Karpas-422 (cell line): ENCODE measurements around the gene GLS. TPM values are rescaled to one million over a fixed set of nuclear protein-coding genes. Genes with fewer than 3 reads are reported as not detected.
"Not testable (repeated sequence)": the region's sequence is repeated elsewhere in the genome, so short reads cannot be mapped to it uniquely, and the experiment has no call there.

Experiments used
- DNase-seq: peaks from one replicate; pipeline ENCODE4 v3.0.0-alpha.2; 2015
- H2AFZ ChIP-seq: fragments of 200-600 bp; sonication (generic); 2 replicates; pipeline ENCODE4 v1.6.1; 2014; ENCODE audit warnings: antibody characterized with exemption, low read length, mixed read lengths
- H3K27ac ChIP-seq: fragments of 200-600 bp; sonication (generic); 2 replicates; pipeline ENCODE4 v1.5.1; 2014; ENCODE audit warnings: mild to moderate bottlenecking, low read length, moderate library complexity
- H3K27me3 ChIP-seq: fragments of 200-600 bp; sonication (generic); 2 replicates; pipeline ENCODE4 v1.6.1; 2014; ENCODE audit warnings: low read length, mixed read lengths
- H3K36me3 ChIP-seq: fragments of 200-600 bp; sonication (generic); 2 replicates; pipeline ENCODE4 v1.6.1; 2014; ENCODE audit warnings: low read length, mixed read lengths; ENCODE audit not compliant: insufficient read depth
- H3K4me1 ChIP-seq: fragments of 200-600 bp; sonication (generic); 2 replicates; pipeline ENCODE4 v1.6.1; 2014; ENCODE audit warnings: mild to moderate bottlenecking, low read length, mixed read lengths
- H3K4me2 ChIP-seq: fragments of 200-600 bp; sonication (generic); 2 replicates; pipeline ENCODE4 v1.6.1; 2014; ENCODE audit warnings: low read length, low read depth, mild to moderate bottlenecking; ENCODE audit not compliant: poor library complexity, severe bottlenecking
- H3K4me3 ChIP-seq: fragments of 200-600 bp; sonication (generic); 2 replicates; pipeline ENCODE4 v1.5.1; 2014; ENCODE audit warnings: mild to moderate bottlenecking, antibody characterized with exemption, low read length, mixed read lengths
- H3K79me2 ChIP-seq: fragments of 200-600 bp; sonication (generic); 2 replicates; pipeline ENCODE4 v1.6.1; 2014; ENCODE audit warnings: mild to moderate bottlenecking, low read length, mixed read lengths
- H3K9ac ChIP-seq: fragments of 200-600 bp; sonication (generic); 2 replicates; pipeline ENCODE4 v1.6.0; 2014; ENCODE audit warnings: low read length
- H3K9me2 ChIP-seq: fragments of 200-600 bp; sonication (generic), shearing (Covaris generic); replicated peaks from 2 replicates; pipeline ENCODE4 v1.6.0; 2014; ENCODE audit warnings: mild to moderate bottlenecking, low read length, moderate library complexity; ENCODE audit not compliant: insufficient read depth
- H3K9me3 ChIP-seq: fragments of 300-700, 200-600 bp; sonication (generic); 2 replicates; pipeline ENCODE4 v1.6.1; 2014; ENCODE audit warnings: low read length, mixed read lengths
- H4K20me1 ChIP-seq: fragments of 200-600 bp; sonication (generic); 2 replicates; pipeline ENCODE4 v1.6.1; 2014; ENCODE audit warnings: mild to moderate bottlenecking, antibody characterized with exemption, low read length, low read depth; ENCODE audit not compliant: insufficient read depth
- total RNA-seq: library from RNA; depleted of rRNA; stranded (reverse); fragments of >200 nt; shearing (Covaris generic); gene quantifications from 2 replicates; pipeline ENCODE4 v1.2.3, GENCODE V29; 2014; ENCODE audit warnings: low replicate concordance

GLS gene
- total RNA-seq, 1 experiment from 2014 or later, result 283 TPM

GRCh38 chr2:190947141-190947540, 66.5 kb downstream of the GLS start:
- H3K27me3 ChIP-seq, result no peaks in the 10 kb centered on the region
- peaks cover 2% of the 10 kb centered on the region; the same call in 1 of the 2 replicates for H3K36me3 ChIP-seq
- no peak overlapping the region for H2AFZ ChIP-seq
- DNase-seq, result no peak
- no peaks in the 10 kb centered on the region for H3K9me2 ChIP-seq
- no peak overlapping the region for H3K4me2 ChIP-seq
- no peaks in the 10 kb centered on the region for H3K4me1 ChIP-seq
- no peak overlapping the region for H3K4me3 ChIP-seq
- no peak overlapping the region for H3K27ac ChIP-seq
- H3K9me3 ChIP-seq, result no peaks in the 10 kb centered on the region
- H4K20me1 ChIP-seq, result no peaks in the 10 kb centered on the region
- no peak overlapping the region for H3K9ac ChIP-seq
- H3K79me2 ChIP-seq, result no peaks in the 10 kb centered on the region

GRCh38 chr2:190947711-190948251, 67.2 kb downstream of the GLS start:
- H3K4me3 ChIP-seq, result no peak overlapping the region
- no peaks in the 10 kb centered on the region for H3K27me3 ChIP-seq
- no peaks in the 10 kb centered on the region for H3K4me1 ChIP-seq
- no peaks in the 10 kb centered on the region for H4K20me1 ChIP-seq
- H3K9me3 ChIP-seq, result no peaks in the 10 kb centered on the region
- H2AFZ ChIP-seq, result no peak overlapping the region
- H3K79me2 ChIP-seq, result no peaks in the 10 kb centered on the region
- no peak overlapping the region for H3K27ac ChIP-seq
- no peak for DNase-seq
- H3K36me3 ChIP-seq, result peaks cover 2% of the 10 kb centered on the region; the same call in 1 of the 2 replicates
- H3K9me2 ChIP-seq, result no peaks in the 10 kb centered on the region
- no peak overlapping the region for H3K4me2 ChIP-seq
- H3K9ac ChIP-seq, result no peak overlapping the region

- Histone ChIP-seq H3K9ac (no peak overlapping the region), H3K27ac (no peak overlapping the region)
Measured at GRCh38 chr2:190948671-190949070, 68.0 kb downstream of the GLS start.

DNA sequence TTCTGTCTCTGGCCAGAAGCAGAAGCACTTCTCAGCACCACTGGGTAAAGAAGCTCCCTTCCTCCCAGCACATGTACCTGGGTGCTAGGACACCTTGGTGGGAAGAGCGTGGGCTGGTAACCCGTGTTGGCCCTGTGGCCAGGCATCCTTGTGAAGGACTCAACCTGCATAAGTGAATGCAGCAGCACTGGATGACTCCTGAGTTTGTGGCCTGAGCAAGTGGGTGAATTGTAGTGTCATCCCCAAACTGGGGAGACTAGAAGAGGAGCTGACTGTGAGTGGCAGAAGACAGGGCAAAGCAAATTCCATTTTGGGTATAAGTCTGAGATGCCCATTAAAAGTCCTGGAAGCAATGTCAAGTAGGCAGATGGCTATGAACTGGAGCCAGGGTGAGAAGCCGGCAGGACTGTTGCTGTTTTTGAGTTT, 70.0 kb downstream of the GLS start:
- no peak for DNase-seq

More at GRCh38 chr2:190948671-190949070, 68.0 kb downstream of the GLS start:
- no peak for DNase-seq
- no peaks in the 10 kb centered on the region for H3K4me1 ChIP-seq
- peaks cover 2% of the 10 kb centered on the region; the same call in 1 of the 2 replicates for H3K36me3 ChIP-seq
- H4K20me1 ChIP-seq, result no peaks in the 10 kb centered on the region
- no peaks in the 10 kb centered on the region for H3K79me2 ChIP-seq
- H3K9me2 ChIP-seq, result no peaks in the 10 kb centered on the region
- H3K27me3 ChIP-seq, result no peaks in the 10 kb centered on the region
- H3K4me3 ChIP-seq, result no peak overlapping the region
- no peak overlapping the region for H3K4me2 ChIP-seq
- no peak overlapping the region for H2AFZ ChIP-seq
- H3K9me3 ChIP-seq, result no peaks in the 10 kb centered on the region

DNA sequence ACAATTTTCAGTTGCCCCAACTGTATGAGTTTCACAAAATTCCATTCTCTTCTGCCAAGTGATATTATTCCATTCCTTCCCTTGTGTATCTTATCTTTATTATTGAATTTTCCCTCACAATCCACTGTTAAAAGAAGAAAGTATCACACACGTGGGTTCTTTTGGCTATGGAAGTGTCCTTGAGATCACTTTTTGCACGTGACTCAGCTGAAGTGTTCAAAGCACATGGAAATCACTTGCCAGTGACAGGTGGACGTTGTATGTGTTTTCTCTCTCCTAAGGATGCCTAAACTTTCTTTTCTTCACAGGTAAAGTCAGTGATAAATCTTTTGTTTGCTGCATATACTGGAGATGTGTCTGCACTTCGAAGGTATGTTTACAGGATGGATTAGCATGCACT, 72.6 kb downstream of the GLS start:
- H3K36me3 ChIP-seq, result no peaks in the 10 kb centered on the region
- H3K9me3 ChIP-seq, result no peaks in the 10 kb centered on the region
- H3K9me2 ChIP-seq, result no peaks in the 10 kb centered on the region
- no peaks in the 10 kb centered on the region for H3K79me2 ChIP-seq
- no peak overlapping the region for H3K27ac ChIP-seq
- no peaks in the 10 kb centered on the region for H3K4me1 ChIP-seq
- no peak overlapping the region for H3K9ac ChIP-seq
- no peaks in the 10 kb centered on the region for H3K27me3 ChIP-seq
- H2AFZ ChIP-seq, result no peak overlapping the region
- DNase-seq, result no peak
- no peak overlapping the region for H3K4me2 ChIP-seq
- H3K4me3 ChIP-seq, result no peak overlapping the region
- H4K20me1 ChIP-seq, result no peaks in the 10 kb centered on the region

More for the DNA sequence above, 70.0 kb downstream of the GLS start:
- no peaks in the 10 kb centered on the region for H3K9me2 ChIP-seq
- no peaks in the 10 kb centered on the region for H3K9me3 ChIP-seq
- H3K36me3 ChIP-seq, result no peaks in the 10 kb centered on the region; the same call in 1 of the 2 replicates
- H3K4me3 ChIP-seq, result no peak overlapping the region
- H3K9ac ChIP-seq, result no peak overlapping the region
- H3K27ac ChIP-seq, result no peak overlapping the region
- H3K79me2 ChIP-seq, result no peaks in the 10 kb centered on the region
- H2AFZ ChIP-seq, result no peak overlapping the region
- H3K4me2 ChIP-seq, result no peak overlapping the region
- H4K20me1 ChIP-seq, result no peaks in the 10 kb centered on the region
- no peaks in the 10 kb centered on the region for H3K27me3 ChIP-seq
- H3K4me1 ChIP-seq, result no peaks in the 10 kb centered on the region

- Histone ChIP-seq H3K36me3 (peaks cover 31% of the 10 kb centered on the region), H3K27ac (no peak overlapping the region)
Measured at GRCh38 chr2:190959911-190960788, 79.5 kb downstream of the GLS start.

DNA sequence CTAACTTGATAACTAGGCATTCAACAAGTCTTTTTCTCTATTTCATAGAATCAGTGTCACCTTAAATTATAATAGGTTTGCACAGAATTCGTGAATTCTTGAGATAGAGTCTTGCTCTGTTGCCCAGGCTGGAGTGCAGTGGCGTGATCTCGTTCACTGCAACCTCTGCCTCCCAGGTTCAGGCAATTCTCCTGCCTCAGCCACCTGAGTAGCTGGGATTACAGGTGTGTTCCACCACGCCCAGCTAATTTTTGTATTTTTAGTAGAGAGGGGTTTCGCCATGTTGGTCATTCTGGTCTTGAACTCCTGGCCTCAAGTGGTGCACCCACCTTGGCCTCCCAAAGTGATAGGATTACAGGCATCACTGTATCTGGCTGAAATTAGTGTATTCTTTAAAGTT, 80.5 kb downstream of the GLS start:
- not testable (repeated sequence) for H2AFZ ChIP-seq, H3K27ac ChIP-seq, H3K9me2 ChIP-seq, H3K9me3 ChIP-seq, DNase-seq, H3K79me2 ChIP-seq, H3K4me2 ChIP-seq, H3K4me3 ChIP-seq, H3K9ac ChIP-seq, H3K4me1 ChIP-seq, H4K20me1 ChIP-seq, H3K27me3 ChIP-seq
- H3K36me3 ChIP-seq, result peaks cover 34% of the 10 kb centered on the region

More at GRCh38 chr2:190959911-190960788, 79.5 kb downstream of the GLS start:
- no peak overlapping the region for H3K9ac ChIP-seq
- H3K4me2 ChIP-seq, result no peak overlapping the region
- no peaks in the 10 kb centered on the region for H3K9me2 ChIP-seq
- no peaks in the 10 kb centered on the region for H4K20me1 ChIP-seq
- no peak for DNase-seq
- H2AFZ ChIP-seq, result no peak overlapping the region
- H3K4me3 ChIP-seq, result no peak overlapping the region
- no peaks in the 10 kb centered on the region for H3K4me1 ChIP-seq
- 0 out of 2 replicates have a peak, but pooled peaks cover 2% of the 10 kb centered on the region for H3K79me2 ChIP-seq
- H3K9me3 ChIP-seq, result no peaks in the 10 kb centered on the region
- H3K27me3 ChIP-seq, result no peaks in the 10 kb centered on the region

DNA sequence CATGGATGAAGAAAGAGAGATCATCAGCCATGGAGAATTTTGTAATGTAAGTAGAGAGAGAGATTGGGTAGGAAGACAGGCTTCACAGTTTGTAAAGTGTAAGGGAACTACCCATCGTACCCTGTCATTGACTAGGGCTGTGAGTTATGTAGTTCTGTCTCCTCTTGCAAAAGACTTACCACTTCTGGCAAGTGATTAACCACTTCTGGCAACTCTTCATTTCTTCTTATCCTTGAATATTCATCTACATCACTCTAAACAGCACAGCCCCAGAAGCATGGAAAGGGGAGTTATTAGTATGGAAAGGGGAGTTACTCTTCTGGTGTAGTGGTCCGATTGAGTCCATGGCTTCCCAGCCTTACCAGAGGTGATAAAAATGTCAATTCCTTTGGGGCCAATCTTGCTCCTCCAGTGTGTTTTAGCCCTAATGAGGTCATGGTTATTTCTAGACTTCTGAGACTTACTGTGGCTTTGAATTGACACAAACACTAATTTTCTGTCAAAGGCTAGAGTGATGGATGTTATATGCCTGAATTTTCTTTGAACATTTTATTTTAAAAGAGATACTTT, 81.4 kb downstream of the GLS start:
- no peak overlapping the region for H3K27ac ChIP-seq
- no peaks in the 10 kb centered on the region for H3K4me1 ChIP-seq
- 0 out of 2 replicates have a peak, but pooled peaks cover 2% of the 10 kb centered on the region for H3K79me2 ChIP-seq
- H3K4me3 ChIP-seq, result no peak overlapping the region
- H3K4me2 ChIP-seq, result no peak overlapping the region
- H2AFZ ChIP-seq, result no peak overlapping the region
- peaks cover 39% of the 10 kb centered on the region for H3K36me3 ChIP-seq
- no peak overlapping the region for H3K9ac ChIP-seq
- no peaks in the 10 kb centered on the region for H4K20me1 ChIP-seq
- no peaks in the 10 kb centered on the region for H3K9me2 ChIP-seq
- DNase-seq, result no peak
- no peaks in the 10 kb centered on the region for H3K27me3 ChIP-seq
- no peaks in the 10 kb centered on the region for H3K9me3 ChIP-seq
